GM21576 (cell line): Measurements from ENCODE around the gene FAM107B.
"Not testable (repeated sequence)": the region's sequence is repeated elsewhere in the genome, so short reads cannot be mapped to it uniquely, and the experiment has no call there.

Experiments
- ATAC-seq: cut with Tn5 transposase; IDR thresholded peaks from one replicate; pipeline ENCODE4 v1.9.1; 2021; ENCODE audit warnings: mild to moderate bottlenecking, moderate library complexity; ENCODE audit not compliant: unreplicated experiment

The FAM107B gene

GRCh38 chr10:14639637-14640036, 135.1 kb downstream of the FAM107B start:
- no peak for ATAC-seq

GRCh38 chr10:14635043-14635710, 139.5 kb downstream of the FAM107B start:
- ATAC-seq: no peak

- ATAC-seq: not testable (repeated sequence)
Observed at GRCh38 chr10:14634572-14634971, 140.1 kb downstream of the FAM107B start.

GRCh38 chr10:14625765-14626525, 148.8 kb downstream of the FAM107B start:
- ATAC-seq: no peak

GRCh38 chr10:14625192-14625631, 149.5 kb downstream of the FAM107B start:
- no peak for ATAC-seq

GRCh38 chr10:14624600-14624999, 150.1 kb downstream of the FAM107B start:
- ATAC-seq: no peak

- no peak for ATAC-seq
Observed at GRCh38 chr10:14623931-14624330, 150.8 kb downstream of the FAM107B start.

- ATAC-seq: no peak
Observed at GRCh38 chr10:14621037-14621436, 153.7 kb downstream of the FAM107B start.

GRCh38 chr10:14618674-14619073, 156.0 kb downstream of the FAM107B start:
- ATAC-seq: no peak

- no peak for ATAC-seq
Observed at GRCh38 chr10:14617852-14618251, 156.8 kb downstream of the FAM107B start.

- no peak for ATAC-seq
Observed at GRCh38 chr10:14616955-14617730, 157.6 kb downstream of the FAM107B start.

GRCh38 chr10:14616465-14616864, 158.2 kb downstream of the FAM107B start:
- no peak for ATAC-seq

- ATAC-seq: no peak
Observed at GRCh38 chr10:14613588-14613920, 161.1 kb downstream of the FAM107B start.

GRCh38 chr10:14612873-14613587, 161.7 kb downstream of the FAM107B start:
- ATAC-seq: no peak

GRCh38 chr10:14611968-14612693, 162.6 kb downstream of the FAM107B start:
- no peak for ATAC-seq

- no peak for ATAC-seq
Observed at GRCh38 chr10:14609178-14609577, 165.5 kb downstream of the FAM107B start.

- ATAC-seq: peak; percentile 36
Observed at GRCh38 chr10:14608381-14609001, 166.2 kb downstream of the FAM107B start.

- ATAC-seq: no peak
Observed at GRCh38 chr10:14606633-14607032, 168.1 kb downstream of the FAM107B start.

- ATAC-seq: peak; percentile 31
Observed at GRCh38 chr10:14605231-14605925, 169.3 kb downstream of the FAM107B start.
